HUES48 (cell line): ENCODE data around the gene MIF4GD.

Experiments
- H3K27ac ChIP-seq: one replicate; pipeline ENCODE4 v1.7.0; 2013; ENCODE audit warnings: low read depth, low read length, inconsistent platforms
- H3K27me3 ChIP-seq: 2 replicates; pipeline ENCODE4 v1.6.1; 2013; ENCODE audit warnings: mild to moderate bottlenecking, low read length; ENCODE audit not compliant: control insufficient read depth, insufficient read depth
- H3K36me3 ChIP-seq: 2 replicates; pipeline ENCODE4 v1.6.1; 2013; ENCODE audit warnings: low read length; ENCODE audit not compliant: control insufficient read depth, insufficient read depth
- H3K4me1 ChIP-seq: 2 replicates; pipeline ENCODE4 v1.6.1; 2013; ENCODE audit warnings: mild to moderate bottlenecking, low read length; ENCODE audit not compliant: control insufficient read depth, insufficient read depth
- H3K4me3 ChIP-seq: 2 replicates; pipeline ENCODE4 v1.5.1; 2013; ENCODE audit warnings: mild to moderate bottlenecking, low read depth, low read length
- H3K9ac ChIP-seq: 2 replicates; pipeline ENCODE4 v1.6.1; 2013; ENCODE audit warnings: mild to moderate bottlenecking, low read depth, low read length, moderate library complexity
- H3K9me3 ChIP-seq: 2 replicates; pipeline ENCODE4 v1.6.1; 2013; ENCODE audit warnings: low read length; ENCODE audit not compliant: control insufficient read depth, insufficient read depth

The MIF4GD gene

GRCh38 chr17:75241143-75241430 is 29.9 kb downstream of the MIF4GD start:
- Histone ChIP-seq H3K9ac (no peak overlapping the region), H3K9me3 (no peaks in the 10 kb centered on the region), H3K27ac (no peak overlapping the region), H3K27me3 (no peaks in the 10 kb centered on the region), H3K4me1 (peaks cover 4% of the 10 kb centered on the region; the same call in 1 of the 2 replicates), H3K4me3 (no peak overlapping the region), H3K36me3 (peaks cover 89% of the 10 kb centered on the region)

GRCh38 chr17:75240394-75241142 is 30.5 kb downstream of the MIF4GD start:
- H3K27me3 ChIP-seq, result no peaks in the 10 kb centered on the region
- peaks cover 4% of the 10 kb centered on the region; the same call in 1 of the 2 replicates for H3K4me1 ChIP-seq
- H3K9ac ChIP-seq, result no peak overlapping the region
- no peak overlapping the region for H3K4me3 ChIP-seq
- H3K9me3 ChIP-seq, result no peaks in the 10 kb centered on the region
- peaks cover 88% of the 10 kb centered on the region for H3K36me3 ChIP-seq
- peak overlapping the region; percentile 78 for H3K27ac ChIP-seq

- H3K27me3 ChIP-seq, result no peaks in the 10 kb centered on the region
- H3K9ac ChIP-seq, result no peak overlapping the region
- peaks cover 88% of the 10 kb centered on the region for H3K36me3 ChIP-seq
- no peak overlapping the region for H3K4me3 ChIP-seq
- peaks cover 4% of the 10 kb centered on the region; the same call in 1 of the 2 replicates for H3K4me1 ChIP-seq
- peak overlapping the region; percentile 78 for H3K27ac ChIP-seq
- no peaks in the 10 kb centered on the region for H3K9me3 ChIP-seq
These were observed 31.1 kb downstream of the MIF4GD start for GRCh38 chr17:75239778-75240393.

GRCh38 chr17:75239214-75239613 is 31.8 kb downstream of the MIF4GD start:
- Histone ChIP-seq H3K36me3 (peaks cover 88% of the 10 kb centered on the region), H3K9ac (no peak overlapping the region), H3K4me3 (no peak overlapping the region), H3K9me3 (no peaks in the 10 kb centered on the region), H3K27ac (no peak overlapping the region), H3K27me3 (no peaks in the 10 kb centered on the region), H3K4me1 (peaks cover 4% of the 10 kb centered on the region; the same call in 1 of the 2 replicates)

GRCh38 chr17:75238684-75239191 is 32.3 kb downstream of the MIF4GD start:
- no peak overlapping the region for H3K27ac ChIP-seq
- H3K4me3 ChIP-seq, result no peak overlapping the region
- H3K27me3 ChIP-seq, result no peaks in the 10 kb centered on the region
- H3K9ac ChIP-seq, result no peak overlapping the region
- peaks cover 4% of the 10 kb centered on the region; the same call in 1 of the 2 replicates for H3K4me1 ChIP-seq
- H3K9me3 ChIP-seq, result no peaks in the 10 kb centered on the region
- peaks cover 85% of the 10 kb centered on the region for H3K36me3 ChIP-seq

GRCh38 chr17:75238020-75238580 is 32.9 kb downstream of the MIF4GD start:
- Histone ChIP-seq H3K36me3 (peaks cover 81% of the 10 kb centered on the region), H3K9ac (no peak overlapping the region), H3K4me1 (peaks cover 4% of the 10 kb centered on the region; the same call in 1 of the 2 replicates), H3K9me3 (no peaks in the 10 kb centered on the region), H3K27me3 (no peaks in the 10 kb centered on the region), H3K4me3 (no peak overlapping the region), H3K27ac (no peak overlapping the region)

GRCh38 chr17:75237100-75238014 is 33.7 kb downstream of the MIF4GD start:
- Histone ChIP-seq H3K9me3 (no peaks in the 10 kb centered on the region), H3K4me1 (peaks cover 4% of the 10 kb centered on the region; the same call in 1 of the 2 replicates), H3K27ac (no peak overlapping the region), H3K36me3 (peaks cover 81% of the 10 kb centered on the region), H3K4me3 (no peak overlapping the region), H3K27me3 (no peaks in the 10 kb centered on the region), H3K9ac (no peak overlapping the region)

- Histone ChIP-seq H3K27me3 (no peaks in the 10 kb centered on the region), H3K4me3 (no peak overlapping the region), H3K9ac (no peak overlapping the region), H3K27ac (no peak overlapping the region), H3K36me3 (peaks cover 91% of the 10 kb centered on the region), H3K9me3 (no peaks in the 10 kb centered on the region), H3K4me1 (no peaks in the 10 kb centered on the region)
These were observed 38.2 kb downstream of the MIF4GD start for GRCh38 chr17:75232786-75233185.

- Histone ChIP-seq H3K36me3 (peaks cover 88% of the 10 kb centered on the region), H3K9ac (no peak overlapping the region), H3K4me1 (no peaks in the 10 kb centered on the region)
These were observed 39.1 kb downstream of the MIF4GD start for GRCh38 chr17:75231741-75232464.

GRCh38 chr17:75231071-75231470 is 40.0 kb downstream of the MIF4GD start:
- Histone ChIP-seq H3K4me3 (no peak overlapping the region), H3K27ac (no peak overlapping the region), H3K27me3 (no peaks in the 10 kb centered on the region), H3K9me3 (no peaks in the 10 kb centered on the region), H3K36me3 (peaks cover 88% of the 10 kb centered on the region), H3K9ac (no peak overlapping the region), H3K4me1 (no peaks in the 10 kb centered on the region)

More at GRCh38 chr17:75231741-75232464, 39.1 kb downstream of the MIF4GD start:
- H3K27me3 ChIP-seq, result no peaks in the 10 kb centered on the region
- H3K9me3 ChIP-seq, result no peaks in the 10 kb centered on the region
- H3K27ac ChIP-seq, result no peak overlapping the region
- no peak overlapping the region for H3K4me3 ChIP-seq
